ENCODE data around the gene FKBP10. TPM values are rescaled to one million over a fixed set of nuclear protein-coding genes. Genes with fewer than 3 reads are reported as not detected.
"Not testable (repeated sequence)": the region's sequence is repeated elsewhere in the genome, so short reads cannot be mapped to it uniquely, and the experiment has no call there.

The FKBP10 gene
- total RNA-seq, 1 donor from 2014 or later = 106 TPM

DNA sequence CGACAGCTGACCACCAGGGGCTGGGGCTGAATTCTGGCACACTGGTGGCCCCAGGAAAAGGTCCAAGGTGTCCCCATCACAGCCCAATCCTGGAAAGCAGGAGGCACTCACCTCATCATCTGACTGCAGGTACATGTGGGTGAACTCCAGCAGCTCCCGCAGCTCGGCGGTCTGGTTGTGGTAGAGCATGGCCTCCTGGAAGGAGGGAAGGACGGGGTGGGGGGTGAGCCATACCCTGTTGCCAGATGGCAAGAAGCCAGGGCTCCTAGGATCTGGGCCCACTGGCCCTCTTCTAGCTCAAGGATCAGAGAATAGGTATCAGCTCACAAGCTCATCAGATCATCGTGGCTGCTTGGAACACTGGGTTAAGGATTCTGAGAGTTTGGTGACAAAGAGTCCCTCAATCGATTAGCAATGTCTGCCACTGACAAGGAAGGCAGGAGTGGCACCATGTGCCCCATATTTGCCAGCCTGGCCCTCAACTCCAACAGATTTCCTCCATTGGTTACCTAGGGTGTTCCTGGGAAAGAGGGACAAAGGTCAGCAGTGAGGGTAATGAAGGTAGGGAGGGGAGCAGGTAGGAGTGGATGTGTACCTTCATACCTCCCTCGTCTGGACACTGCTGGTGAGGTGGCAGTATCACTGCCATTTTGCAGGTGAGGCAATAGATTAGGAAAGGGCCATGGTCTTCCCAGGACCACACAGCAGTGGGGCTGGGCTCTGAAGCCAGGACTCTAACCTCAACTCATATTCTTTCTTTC, 5.9 kb upstream of the FKBP10 start:
- no peak for DNase-seq (ENCODE audit: low read depth in 2 of 2)

DNA sequence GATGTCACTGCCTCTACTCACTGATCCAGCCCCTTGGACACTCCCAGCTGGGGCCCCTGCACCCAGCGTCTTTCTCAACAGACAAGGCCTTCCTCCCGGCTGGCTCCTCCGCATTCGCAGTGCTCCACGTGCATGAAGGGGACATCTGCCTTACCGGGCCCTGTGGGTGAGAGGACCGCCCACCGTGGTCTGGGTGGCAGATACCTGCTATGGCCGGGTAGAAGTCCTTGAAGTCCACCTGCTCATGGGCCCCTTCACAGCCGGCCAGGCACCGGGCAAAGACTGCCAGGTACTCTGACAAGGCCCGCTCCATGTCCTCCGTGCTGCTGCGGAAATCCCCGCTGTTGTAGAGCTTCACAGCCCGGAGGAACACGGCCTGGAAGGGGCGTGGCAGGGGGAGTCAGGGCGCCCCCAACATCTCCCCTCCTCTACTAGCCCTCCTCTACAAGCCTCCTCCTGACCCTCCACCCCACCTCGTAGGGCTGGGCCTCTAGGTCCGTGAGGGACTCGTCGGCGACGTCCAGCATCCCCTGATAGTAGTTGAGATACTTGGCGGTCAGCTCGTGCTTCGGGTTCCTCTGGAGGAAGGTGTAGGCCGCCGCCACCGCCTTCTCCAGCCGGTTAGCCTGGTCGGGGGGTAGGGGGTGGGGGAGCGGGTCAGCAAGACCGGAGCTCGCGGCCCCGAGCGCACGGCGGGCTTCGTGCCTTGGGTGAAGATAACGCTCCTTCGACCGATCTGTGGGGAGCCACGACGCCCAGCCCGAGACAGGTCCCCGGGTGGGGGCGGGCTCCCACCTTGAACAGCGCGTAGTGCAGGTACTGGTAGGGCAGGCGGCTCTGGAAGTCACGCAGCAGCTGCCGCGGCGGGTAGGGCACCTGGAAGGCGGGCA, 1.9 kb upstream of the FKBP10 start:
- peak; percentile 13 to 19 for DNase-seq (ENCODE audit: low read depth in 2 of 2)

DNA sequence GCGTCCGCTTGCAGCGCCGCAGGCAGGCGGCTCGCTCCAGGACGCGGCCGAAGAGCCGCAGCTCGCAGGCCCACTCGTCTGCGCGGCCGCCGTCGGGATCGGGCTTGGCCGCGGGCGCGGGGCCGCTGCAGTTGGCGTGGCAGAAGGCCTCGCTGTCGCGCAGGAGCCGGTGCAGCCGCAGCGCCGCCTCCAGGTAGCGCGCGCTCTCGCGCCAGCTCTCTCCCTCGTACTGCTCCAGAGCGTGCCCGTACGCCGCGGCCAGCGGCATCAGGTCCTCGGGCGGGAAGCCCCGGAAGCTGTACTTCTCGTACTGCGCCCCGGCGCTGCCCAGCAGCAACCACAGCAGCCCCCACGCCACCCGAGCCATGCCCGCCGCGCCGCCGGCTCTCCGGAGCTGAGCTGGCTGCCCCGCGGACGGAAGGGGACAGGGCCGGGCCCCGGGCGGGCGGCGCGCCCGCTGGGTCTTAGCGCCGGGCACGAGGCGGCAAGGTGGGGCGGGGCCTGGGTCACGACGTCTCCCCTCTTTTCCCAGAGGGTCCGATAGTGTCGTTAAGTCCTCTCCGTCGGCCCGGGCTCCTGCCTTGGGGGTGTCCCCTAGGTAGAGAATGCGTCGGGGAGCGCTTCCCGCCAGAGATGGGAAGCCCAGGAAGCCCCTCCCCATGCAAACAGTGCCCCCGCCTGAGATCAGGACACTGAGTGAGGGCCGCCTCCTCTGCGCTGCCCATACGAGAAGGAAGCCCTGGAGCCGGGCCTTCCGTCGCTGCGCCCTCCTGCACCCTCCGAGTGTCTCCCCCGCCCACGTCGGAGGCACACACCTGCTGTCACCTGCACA, 1.0 kb upstream of the FKBP10 start, which contains the start of gene P3H4:
TSS of gene P3H4 (minus strand) at position 401 of the 832 bp plus-strand sequence. CDS start at position 367, 34 bp downstream.
- DNase-seq (ENCODE audit: low read depth in 2 of 2) = peak; percentile 81 to 88

GRCh38 chr17:41813152-41813680, 412 bp downstream of the FKBP10 start:
- DNase-seq (ENCODE audit: low read depth in 2 of 2) = no peak

DNA sequence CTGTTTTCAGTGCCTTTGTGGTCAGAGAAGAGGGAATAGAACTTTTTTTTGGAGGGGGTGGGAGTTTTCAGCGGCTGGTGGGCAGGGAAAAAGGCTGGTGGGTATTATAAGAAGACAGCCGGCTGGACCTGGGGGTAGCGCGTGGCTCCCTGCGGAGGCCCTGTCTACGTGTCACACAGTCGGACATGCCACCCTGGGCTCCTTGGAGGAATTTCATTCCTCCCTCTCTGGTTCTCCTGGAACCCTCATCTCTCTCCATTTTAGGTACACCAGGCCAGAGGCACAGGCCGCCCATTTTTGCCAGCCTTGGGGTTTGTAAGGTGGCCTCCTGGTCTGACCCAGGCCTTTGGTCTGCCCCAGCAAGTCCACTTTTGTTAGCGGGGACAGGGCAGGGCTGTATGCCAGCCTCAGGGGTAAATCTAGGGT, 908 bp downstream of the FKBP10 start:
- no peak for DNase-seq (ENCODE audit: low read depth in 2 of 2)

DNA sequence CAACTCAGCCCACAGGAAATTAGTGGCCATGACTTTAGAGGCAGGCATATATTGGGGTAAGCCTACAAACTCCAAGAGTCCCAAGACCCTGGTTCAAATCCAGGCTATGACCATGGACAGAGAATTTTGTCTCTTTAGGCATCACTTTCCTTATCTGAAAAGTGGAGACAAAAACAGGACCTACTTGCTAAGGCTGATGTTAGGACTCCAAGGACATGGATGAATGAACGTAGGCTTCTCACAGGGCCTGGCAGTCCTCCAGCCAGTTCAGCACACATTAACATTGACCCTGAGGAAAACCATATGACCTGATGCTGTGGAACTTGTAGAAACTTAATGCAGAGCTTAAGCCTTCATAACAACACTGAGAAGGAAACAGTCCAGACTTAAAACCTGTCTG, 1.4 kb downstream of the FKBP10 start:
- DNase-seq (ENCODE audit: low read depth in 2 of 2) = no peak

GRCh38 chr17:41816637-41817320, 4.0 kb downstream of the FKBP10 start:
- DNase-seq (ENCODE audit: low read depth in 2 of 2) = no peak

DNA sequence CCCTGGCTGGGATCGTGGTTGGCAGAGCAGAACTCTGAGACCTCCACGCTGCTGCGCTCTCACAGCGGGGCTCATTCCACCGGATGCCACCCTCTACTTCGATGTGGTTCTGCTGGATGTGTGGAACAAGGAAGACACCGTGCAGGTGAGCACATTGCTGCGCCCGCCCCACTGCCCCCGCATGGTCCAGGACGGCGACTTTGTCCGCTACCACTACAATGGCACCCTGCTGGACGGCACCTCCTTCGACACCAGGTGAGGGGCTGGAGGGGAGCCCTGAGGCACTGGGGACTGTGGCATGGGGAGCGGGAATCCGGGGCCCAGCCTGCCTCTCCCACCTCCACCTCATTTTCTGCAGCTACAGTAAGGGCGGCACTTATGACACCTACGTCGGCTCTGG, 5.2 kb downstream of the FKBP10 start:
- no peak for DNase-seq (ENCODE audit: low read depth in 2 of 2)

DNA sequence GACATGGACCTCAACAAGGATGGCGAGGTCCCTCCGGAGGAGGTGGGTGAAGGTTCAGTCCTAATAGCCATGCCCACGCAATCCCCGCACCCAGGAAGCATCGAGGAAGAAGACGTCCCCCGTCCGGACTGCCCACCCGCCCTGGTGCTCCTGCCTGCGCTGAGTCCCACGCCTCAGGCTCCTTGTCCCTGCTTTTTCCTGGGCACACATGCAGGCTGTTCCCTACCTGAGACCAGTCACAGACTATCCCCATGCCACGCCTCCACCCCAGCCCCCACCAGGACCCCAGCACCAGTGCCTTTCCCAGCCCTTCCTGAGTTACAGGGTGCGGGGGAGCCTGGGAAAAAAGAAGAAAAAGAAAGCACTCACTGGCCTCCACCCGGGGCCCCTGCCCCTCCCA, 9.0 kb downstream of the FKBP10 start:
- no peak for DNase-seq (ENCODE audit: low read depth in 2 of 2)

DNA sequence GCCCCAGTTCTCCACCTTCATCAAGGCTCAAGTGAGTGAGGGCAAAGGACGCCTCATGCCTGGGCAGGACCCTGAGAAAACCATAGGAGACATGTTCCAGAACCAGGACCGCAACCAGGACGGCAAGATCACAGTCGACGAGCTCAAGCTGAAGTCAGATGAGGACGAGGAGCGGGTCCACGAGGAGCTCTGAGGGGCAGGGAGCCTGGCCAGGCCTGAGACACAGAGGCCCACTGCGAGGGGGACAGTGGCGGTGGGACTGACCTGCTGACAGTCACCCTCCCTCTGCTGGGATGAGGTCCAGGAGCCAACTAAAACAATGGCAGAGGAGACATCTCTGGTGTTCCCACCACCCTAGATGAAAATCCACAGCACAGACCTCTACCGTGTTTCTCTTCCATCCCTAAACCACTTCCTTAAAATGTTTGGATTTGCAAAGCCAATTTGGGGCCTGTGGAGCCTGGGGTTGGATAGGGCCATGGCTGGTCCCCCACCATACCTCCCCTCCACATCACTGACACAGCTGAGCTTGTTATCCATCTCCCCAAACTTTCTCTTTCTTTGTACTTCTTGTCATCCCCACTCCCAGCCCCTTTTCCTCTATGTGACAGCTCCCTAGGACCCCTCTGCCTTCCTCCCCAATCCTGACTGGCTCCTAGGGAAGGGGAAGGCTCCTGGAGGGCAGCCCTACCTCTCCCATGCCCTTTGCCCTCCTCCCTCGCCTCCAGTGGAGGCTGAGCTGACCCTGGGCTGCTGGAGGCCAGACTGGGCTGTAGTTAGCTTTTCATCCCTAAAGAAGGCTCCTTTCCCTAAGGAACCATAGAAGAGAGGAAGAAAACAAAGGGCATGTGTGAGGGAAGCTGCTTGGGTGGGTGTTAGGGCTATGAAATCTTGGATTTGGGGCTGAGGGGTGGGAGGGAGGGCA, 9.7 kb downstream of the FKBP10 start:
- DNase-seq (ENCODE audit: low read depth in 2 of 2) = no peak

DNA sequence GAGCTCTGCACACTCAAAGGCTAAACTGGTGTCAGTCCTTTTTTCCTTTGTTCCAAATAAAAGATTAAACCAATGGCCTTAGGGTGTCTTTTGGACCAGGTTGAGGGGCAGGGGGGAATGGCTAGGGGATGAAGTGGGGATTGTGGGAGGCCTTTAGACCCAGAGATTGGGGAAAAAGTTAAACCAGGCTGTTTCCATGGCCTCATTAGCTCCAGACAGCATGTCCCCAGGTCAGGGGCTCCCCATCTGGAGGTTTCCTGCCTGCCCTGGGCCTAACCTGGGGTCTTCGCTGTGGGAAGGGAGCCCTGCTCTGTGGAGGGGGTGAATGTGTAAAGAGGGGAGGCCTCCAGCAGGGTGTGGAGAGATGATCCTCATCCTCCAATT, 10.3 kb downstream of the FKBP10 start:
- DNase-seq (ENCODE audit: low read depth in 2 of 2) = no peak

DNA sequence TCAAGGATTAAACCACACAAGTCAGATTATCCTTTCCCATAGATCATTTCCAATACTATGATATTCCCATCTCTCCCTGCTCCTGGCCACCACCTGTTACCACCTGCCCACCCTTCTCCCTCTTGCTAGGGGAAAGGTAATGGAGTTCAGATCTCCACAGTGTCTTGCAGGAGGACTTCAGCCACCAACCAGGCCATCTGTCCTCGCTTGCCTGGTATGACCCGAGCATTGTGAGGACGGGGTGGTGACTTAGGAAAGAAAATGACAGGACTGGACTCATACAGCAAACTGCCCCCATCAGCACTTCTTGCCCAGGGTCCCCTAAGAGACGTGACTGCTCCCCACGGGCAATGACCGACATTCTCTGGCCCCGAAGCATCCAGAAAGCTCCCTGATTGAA, 10.8 kb downstream of the FKBP10 start:
- DNase-seq (ENCODE audit: low read depth in 2 of 2) = no peak

GRCh38 chr17:41824086-41824485, 11.3 kb downstream of the FKBP10 start:
- DNase-seq (ENCODE audit: low read depth in 2 of 2) = no peak

DNA sequence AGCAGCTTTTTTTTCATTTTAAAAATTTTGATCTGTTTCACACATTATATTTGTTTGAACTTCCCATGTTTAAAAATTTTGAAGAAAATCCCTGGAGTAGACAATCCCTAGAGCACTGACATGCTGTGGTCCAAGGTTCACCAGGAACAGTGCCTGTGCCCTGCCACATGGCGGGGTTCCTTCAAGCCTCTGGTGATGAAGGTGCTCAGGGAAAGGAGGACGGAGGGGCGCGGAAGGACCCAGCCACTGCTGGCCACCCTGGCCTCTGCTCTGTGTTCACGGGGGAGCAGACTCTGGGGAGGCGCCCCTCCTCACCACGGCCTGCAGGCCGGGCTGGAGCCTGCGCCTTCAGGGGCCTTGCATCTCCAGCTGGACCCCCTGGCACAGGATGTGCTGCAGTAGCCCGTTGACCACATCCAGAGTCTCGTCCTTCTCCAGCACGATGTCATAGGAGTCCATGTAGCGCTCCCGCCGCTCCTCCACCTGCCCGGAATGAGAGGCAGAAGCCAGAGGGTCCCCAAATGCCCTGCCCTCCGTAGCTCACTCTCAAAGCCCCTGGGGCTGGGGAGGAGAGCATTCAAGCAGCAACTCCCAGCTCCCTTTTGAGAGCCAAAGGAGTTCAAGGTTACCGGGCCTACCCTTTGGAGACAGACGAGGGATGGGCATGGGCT, 12.5 kb downstream of the FKBP10 start:
- no peak for DNase-seq (ENCODE audit: low read depth in 2 of 2)

DNA sequence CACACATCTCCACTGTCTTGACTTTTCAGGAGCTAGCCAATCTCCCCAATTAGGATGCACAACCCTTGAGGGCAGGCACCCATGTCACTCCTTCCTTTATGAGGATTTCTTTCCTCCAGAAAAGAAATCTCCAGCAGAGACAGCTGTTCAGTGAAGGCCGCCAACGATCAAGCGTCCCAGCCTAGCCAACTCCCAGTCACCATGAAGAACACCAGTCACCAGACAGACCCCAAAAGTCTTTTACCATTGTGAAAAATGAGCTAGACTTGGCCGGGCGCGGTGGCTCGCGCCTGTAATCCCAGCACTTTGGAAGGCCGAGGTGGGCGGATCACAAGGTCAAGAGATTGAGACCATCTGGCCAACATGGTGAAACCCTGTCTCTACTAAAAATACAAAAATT, 17.2 kb downstream of the FKBP10 start:
- DNase-seq (ENCODE audit: low read depth in 2 of 2) = not testable (repeated sequence)

GRCh38 chr17:41835214-41835799, 22.5 kb downstream of the FKBP10 start:
- DNase-seq (ENCODE audit: low read depth in 2 of 2) = peak in 1 of 2 donors; percentile 7

GRCh38 chr17:41835800-41836549, 23.2 kb downstream of the FKBP10 start, which contains the start of gene NT5C3B:
Gene NT5C3B, minus strand, starts transcription at chr17:41836232. Its CDS starts 39 bp downstream, at chr17:41836193.
- DNase-seq (ENCODE audit: low read depth in 2 of 2) = peak; percentile 49 to 67
